NCI-H510A treated with DMSO at 0.1 percent for 48 hours (cell line): ENCODE measurements around the gene ZNF700.
"Not testable (repeated sequence)": the region's sequence is repeated elsewhere in the genome, so short reads cannot be mapped to it uniquely, and the experiment has no call there.

Source experiments
- DNase-seq: peaks from one replicate; lab custom pipeline; 2025; lab: John Stamatoyannopoulos, UW

Gene ZNF700

DNA sequence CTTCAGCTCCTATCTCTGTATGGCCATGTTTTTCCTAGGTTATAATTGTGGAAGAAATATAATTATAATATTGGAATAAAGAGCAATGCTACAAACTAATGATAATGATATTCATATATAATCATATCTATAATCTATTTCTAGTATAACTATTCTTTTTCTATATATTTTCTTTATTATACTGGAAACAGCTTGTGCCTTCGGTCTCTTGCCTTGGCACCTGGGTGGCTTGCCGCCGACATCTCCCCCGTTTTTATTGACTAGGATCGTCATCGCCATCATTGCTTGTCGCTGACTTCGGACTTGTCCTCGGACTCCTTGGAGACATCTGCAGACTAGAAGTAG is 64.2 kb downstream of the ZNF700 start:
- no peak for DNase-seq

- not testable (repeated sequence) for DNase-seq
These were observed 67.0 kb downstream of the ZNF700 start for GRCh38 chr19:11991921-11992320.

GRCh38 chr19:11995174-11995573 is 70.3 kb downstream of the ZNF700 start:
- DNase-seq = no peak
